ENCODE results near the gene MMGT1. TPM values are rescaled to one million over a fixed set of nuclear protein-coding genes. Genes with fewer than 3 reads are reported as not detected.
"Not testable (repeated sequence)": the region's sequence is repeated elsewhere in the genome, so short reads cannot be mapped to it uniquely, and the experiment has no call there.

MMGT1 gene
- total RNA-seq, 1 experiment from 2014 or later: 23.1 TPM

DNA sequence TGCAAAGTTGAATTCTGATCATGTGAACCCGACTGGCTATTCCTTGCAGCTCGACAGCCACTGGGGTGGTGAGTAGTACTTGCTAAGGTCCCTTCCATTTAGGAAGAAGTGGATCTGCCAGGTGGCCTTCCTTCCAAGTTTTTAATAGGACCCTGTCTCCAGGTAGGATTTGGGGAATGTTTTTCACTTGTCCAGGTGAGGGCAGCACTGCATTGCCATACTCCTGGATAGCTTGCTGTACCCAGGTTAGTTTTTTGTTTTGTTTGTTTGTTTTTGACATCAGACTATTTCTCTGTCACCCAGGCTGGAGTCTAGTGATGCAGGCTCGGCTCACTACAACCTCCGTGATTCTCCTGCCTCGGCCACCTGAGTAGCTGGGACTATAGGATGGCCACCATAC is 50.4 kb downstream of the MMGT1 start:
- DNase-seq (ENCODE audit: low read depth): peak; percentile 1

GRCh38 chrX:135920516-135920915 is 53.3 kb downstream of the MMGT1 start:
- not testable (repeated sequence) for DNase-seq (ENCODE audit: low read depth)

DNA sequence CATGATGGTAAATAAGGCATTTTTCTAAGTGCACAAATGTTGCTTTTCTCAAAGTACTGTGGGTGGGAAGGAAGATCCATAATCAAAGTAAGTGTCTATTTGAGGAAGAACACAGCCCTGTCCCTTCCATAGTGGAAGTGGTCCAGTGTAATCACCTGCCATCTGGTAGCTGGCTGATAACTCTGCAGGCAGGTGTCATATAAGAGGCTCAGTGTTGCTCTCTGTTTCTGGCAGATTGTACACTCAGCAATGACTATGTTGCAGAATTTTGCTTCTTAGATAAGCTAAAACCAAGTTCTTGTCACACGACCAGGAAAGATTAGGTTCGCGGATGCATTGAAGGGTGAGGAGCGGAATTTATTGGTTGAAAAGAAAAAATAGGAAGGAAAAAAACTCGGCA is 59.4 kb downstream of the MMGT1 start:
- DNase-seq (ENCODE audit: low read depth): no peak

Other genes with a start within 250 kb of the MMGT1 start
- 27.2 and 28.3 TPM in 2 replicates for gene CT45A3, start 205.8 kb downstream of the MMGT1 start, total RNA-seq (2014; rRNA removed; shearing (Covaris generic))
- gene CT45A5, start 188.5 kb downstream of the MMGT1 start, total RNA-seq (2014; rRNA removed; shearing (Covaris generic)): 10.4 and 11.1 TPM in 2 replicates
- gene CT45A6, start 171.2 kb downstream of the MMGT1 start, total RNA-seq (2014; rRNA removed; shearing (Covaris generic)): 25.1 and 32.5 TPM in 2 replicates
- 0.12 and 0.69 TPM in 2 replicates for gene CT45A2, start 154.0 kb downstream of the MMGT1 start, total RNA-seq (2014; rRNA removed; shearing (Covaris generic))
- gene CT45A7, start 136.7 kb downstream of the MMGT1 start, total RNA-seq (2014; rRNA removed; shearing (Covaris generic)): not detected in 2 replicates
- 0.12 and 0.69 TPM in 2 replicates for gene CT45A8, start 119.5 kb downstream of the MMGT1 start, total RNA-seq (2014; rRNA removed; shearing (Covaris generic))
- gene CT45A9, start 102.2 kb downstream of the MMGT1 start, total RNA-seq (2014; rRNA removed; shearing (Covaris generic)): not detected in 2 replicates
- 0.51 and 1.8 TPM in 2 replicates for gene CT45A10, start 80.5 kb downstream of the MMGT1 start, total RNA-seq (2014; rRNA removed; shearing (Covaris generic))
- gene SAGE1, start 80.3 kb downstream of the MMGT1 start, total RNA-seq (2014; rRNA removed; shearing (Covaris generic)): not detected in 2 replicates
- gene SLC9A6, start 11.4 kb upstream of the MMGT1 start, total RNA-seq (2014; rRNA removed; shearing (Covaris generic)): 13.6 and 13.7 TPM in 2 replicates
- gene FHL1, start 173.5 kb upstream of the MMGT1 start, total RNA-seq (2014; rRNA removed; shearing (Covaris generic)): 27.1 and 32.2 TPM in 2 replicates

Measured in Daoy (cell line).